HEK293 (cell line): Measurements from ENCODE around the gene UVSSA.

Experiments
- CTCF ChIA-PET: fragments of 350-600 bp; formaldehyde crosslinking; extraction: SDS; loops from one replicate; lab custom pipeline; 2021; ENCODE audit warnings: antibody characterized with exemption; lab: Yijun Ruan, JAX
- POLR2A ChIA-PET: fragments of 300-600 bp; formaldehyde crosslinking; extraction: SDS; loops from one replicate; lab custom pipeline; 2020; ENCODE audit warnings: antibody characterized with exemption, inconsistent platforms; lab: Yijun Ruan, JAX
- H3K27ac ChIP-seq: fragments of 200-500 bp; sonication (Bioruptor generic); 2 replicates; pipeline ENCODE4 v1.5.1; 2014; ENCODE audit warnings: low read depth, low read length, control low read depth, inconsistent platforms; ENCODE audit errors: extremely low read depth
- H3K36me3 ChIP-seq, 2 experiments: fragments of 200-500 bp in 1 of 2; sonication (Bioruptor generic) in 1 of 2; 1 replicate in 1 of 2; 2 replicates in 1 of 2; pipeline ENCODE4 v1.5.1; 2014 to 2017; ENCODE audit warnings: inconsistent platforms in 2 of 2, low read length in 2 of 2; ENCODE audit not compliant: control insufficient read depth in 2 of 2, insufficient read depth in 1 of 2
- H3K4me1 ChIP-seq: fragments of 200-500 bp; sonication (Bioruptor generic); 2 replicates; pipeline ENCODE4 v1.5.1; 2014; ENCODE audit warnings: mild to moderate bottlenecking, low read length, inconsistent platforms; ENCODE audit not compliant: control insufficient read depth, insufficient read depth
- H3K4me3 ChIP-seq: 2 replicates; pipeline ENCODE4 v1.5.1; 2011; ENCODE audit warnings: low read depth, mild to moderate bottlenecking, control low read depth, low read length, moderate library complexity
- H3K9me3 ChIP-seq: fragments of 200-500 bp; sonication (Bioruptor generic); 2 replicates; pipeline ENCODE4 v1.5.1; 2014; ENCODE audit warnings: low read depth, low read length, inconsistent platforms; ENCODE audit not compliant: control insufficient read depth, insufficient read depth
- GLIS1 ChIP-seq: fragments of 450-650 bp; formaldehyde crosslinking; IDR thresholded peaks from 2 replicates; pipeline ENCODE4 v1.5.1; 2016; ENCODE audit warnings: missing biosample characterization, missing genetic modification characterization
- REPIN1 ChIP-seq: fragments of 450-650 bp; formaldehyde crosslinking; IDR thresholded peaks from 2 replicates; pipeline ENCODE4 v1.5.1; 2017; ENCODE audit warnings: missing biosample characterization, missing genetic modification characterization, low read depth
- SETDB1 ChIP-seq: IDR thresholded peaks from one replicate; pipeline ENCODE4 v1.6.1; 2017; ENCODE audit warnings: mild to moderate bottlenecking, low read length, moderate library complexity, mixed read lengths; ENCODE audit not compliant: insufficient read length
- ZNF121 ChIP-seq: fragments of 450-650 bp; formaldehyde crosslinking; IDR thresholded peaks from 2 replicates; pipeline ENCODE4 v1.5.1; 2016; ENCODE audit warnings: missing biosample characterization, missing genetic modification characterization
- ZNF132 ChIP-seq: fragments of 450-650 bp; formaldehyde crosslinking; IDR thresholded peaks from 2 replicates; pipeline ENCODE4 v1.5.1; 2017; ENCODE audit warnings: missing biosample characterization, missing genetic modification characterization, borderline replicate concordance
- ZNF16 ChIP-seq: fragments of 450-650 bp; formaldehyde crosslinking; IDR thresholded peaks from 2 replicates; pipeline ENCODE4 v1.5.1; 2016; ENCODE audit warnings: low read depth, missing biosample characterization, missing genetic modification characterization
- ZNF26 ChIP-seq: fragments of 450-650 bp; formaldehyde crosslinking; IDR thresholded peaks from 2 replicates; pipeline ENCODE4 v1.5.1; 2016; ENCODE audit warnings: missing biosample characterization, missing genetic modification characterization
- ZNF274 ChIP-seq, 2 experiments: fragments of 200-500 bp in 1 of 2; fragments of 450-650 bp in 1 of 2; sonication (Bioruptor generic) in 1 of 2; formaldehyde crosslinking in 1 of 2; IDR thresholded peaks; 2 replicates each; pipeline versions ENCODE4 v1.5.1 to v1.6.1; 2014 to 2016; ENCODE audit warnings: borderline replicate concordance in 1 of 2, inconsistent platforms in 1 of 2, low read length in 1 of 2, missing biosample characterization in 1 of 2, missing genetic modification characterization in 1 of 2
- ZNF280D ChIP-seq: fragments of 450-650 bp; formaldehyde crosslinking; IDR thresholded peaks from 2 replicates; pipeline ENCODE4 v1.5.1; 2016; ENCODE audit warnings: missing biosample characterization, missing genetic modification characterization
- ZNF423 ChIP-seq: fragments of 450-650 bp; formaldehyde crosslinking; IDR thresholded peaks from 2 replicates; pipeline ENCODE4 v1.5.1; 2016; ENCODE audit warnings: missing biosample characterization, missing genetic modification characterization
- ZNF449 ChIP-seq: fragments of 450-650 bp; formaldehyde crosslinking; IDR thresholded peaks from 2 replicates; pipeline ENCODE4 v1.5.1; 2017; ENCODE audit warnings: missing biosample characterization, mild to moderate bottlenecking, missing genetic modification characterization, moderate library complexity
- ZNF571 ChIP-seq: fragments of 450-650 bp; formaldehyde crosslinking; IDR thresholded peaks from 2 replicates; pipeline ENCODE4 v1.5.0; 2017; ENCODE audit warnings: missing biosample characterization, missing genetic modification characterization
- ZNF621 ChIP-seq: fragments of 450-650 bp; formaldehyde crosslinking; IDR thresholded peaks from 2 replicates; pipeline ENCODE4 v1.5.1; 2017; ENCODE audit warnings: missing biosample characterization, missing genetic modification characterization
- ZNF707 ChIP-seq: fragments of 450-650 bp; formaldehyde crosslinking; IDR thresholded peaks from 2 replicates; pipeline ENCODE4 v1.5.1; 2016; ENCODE audit warnings: missing biosample characterization, missing genetic modification characterization

Gene UVSSA

GRCh38 chr4:1395941-1396805 lies 49.2 kb downstream of the UVSSA start:
- H3K27ac ChIP-seq, result no peak overlapping the region
- no peak overlapping the region for H3K4me3 ChIP-seq
- CTCF ChIA-PET, result interaction anchor here (0.6 kb wide), 1 partner anchor 146 kb away, joined by 5 read pairs; no protein-coding TSS in a partner anchor
- no peaks in the 10 kb centered on the region for H3K9me3 ChIP-seq
- peaks cover 0 to 7% of the 10 kb centered on the region in 2 experiments; a peak in 1 of 3 replicates for H3K36me3 ChIP-seq
- POLR2A ChIA-PET, result no interaction called here
- TF ChIP-seq ZNF280D (tag by site-specific recombination) (0 out of 2 replicates have a peak, but pooled peaks have one; percentile 35), ZNF16 (tag by site-specific recombination) (no peak)
- H3K4me1 ChIP-seq, result no peaks in the 10 kb centered on the region

- TF ChIP-seq ZNF621 (no peak), ZNF26 (no peak), ZNF707 (tag by site-specific recombination) (no peak), SETDB1 (no peak), ZNF423 (tag by site-specific recombination) (no peak), REPIN1 (tag by site-specific recombination) (no peak), ZNF121 (tag by site-specific recombination) (no peak)
- CTCF ChIA-PET, result interaction anchor here (0.6 kb wide), 1 partner anchor 145 kb away, joined by 5 read pairs; no protein-coding TSS in a partner anchor
- peaks cover 0 to 7% of the 10 kb centered on the region in 2 experiments; a peak in 1 of 3 replicates for H3K36me3 ChIP-seq
- no peak overlapping the region for H3K4me3 ChIP-seq
- no peak overlapping the region for H3K27ac ChIP-seq
- POLR2A ChIA-PET, result no interaction called here
- no peaks in the 10 kb centered on the region for H3K9me3 ChIP-seq
- H3K4me1 ChIP-seq, result no peaks in the 10 kb centered on the region
Measured at GRCh38 chr4:1396806-1397455, 49.9 kb downstream of the UVSSA start.

GRCh38 chr4:1398681-1399507 lies 51.9 kb downstream of the UVSSA start:
- Histone ChIP-seq H3K4me1 (no peaks in the 10 kb centered on the region), H3K36me3 (peaks cover 0 to 5% of the 10 kb centered on the region in 2 experiments; a peak in 1 of 3 replicates)
- TF ChIP-seq ZNF449 (no peak), ZNF132 (tag by site-specific recombination) (no peak), GLIS1 (no peak), ZNF274 (IDR thresholded peaks at IDR 0.05; ENCODE audit: low read length) (no peak), ZNF274 (tag by site-specific recombination; IDR thresholded peaks at IDR 0.05; ENCODE audit: borderline replicate concordance) (no peak), ZNF571 (tag by site-specific recombination) (no peak)
- TF ChIP-seq, all 188 proteins: peak for 0
- H3K4me3 ChIP-seq, result no peak overlapping the region
- ChIA-PET POLR2A (no interaction called here), CTCF (no interaction called here)
- no peaks in the 10 kb centered on the region for H3K9me3 ChIP-seq
- H3K27ac ChIP-seq, result no peak overlapping the region
